Measurements from ENCODE around the gene ERICH6.

The ERICH6 gene

DNA sequence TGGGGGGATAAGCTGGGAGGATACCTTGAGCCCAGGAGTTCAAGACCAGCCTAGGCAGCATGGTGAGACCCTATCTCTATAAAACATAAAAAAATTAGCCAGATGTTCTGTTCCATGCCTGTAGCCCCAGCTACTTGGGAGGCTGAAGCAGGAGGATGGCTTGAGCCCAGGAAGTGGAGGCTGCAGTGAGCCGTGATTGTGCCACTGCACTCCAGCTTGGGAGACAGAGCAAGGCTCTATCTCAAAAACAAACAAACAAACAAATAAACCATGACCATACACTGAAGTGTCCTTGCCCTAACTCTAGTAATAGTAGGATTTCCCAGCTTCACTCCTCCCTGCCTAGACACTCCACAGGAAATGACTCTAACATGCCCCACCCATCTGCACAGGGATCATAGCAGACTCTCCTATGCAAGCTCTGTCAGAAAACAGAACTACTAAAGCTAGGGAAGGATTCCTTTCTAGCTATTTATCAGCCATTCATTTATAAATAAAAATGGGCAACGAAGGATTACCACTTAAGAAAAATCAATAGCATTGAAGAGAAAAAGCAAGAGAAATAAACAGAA is 4.6 kb downstream of the ERICH6 start:
- TF ChIP-seq, protein P1, sequence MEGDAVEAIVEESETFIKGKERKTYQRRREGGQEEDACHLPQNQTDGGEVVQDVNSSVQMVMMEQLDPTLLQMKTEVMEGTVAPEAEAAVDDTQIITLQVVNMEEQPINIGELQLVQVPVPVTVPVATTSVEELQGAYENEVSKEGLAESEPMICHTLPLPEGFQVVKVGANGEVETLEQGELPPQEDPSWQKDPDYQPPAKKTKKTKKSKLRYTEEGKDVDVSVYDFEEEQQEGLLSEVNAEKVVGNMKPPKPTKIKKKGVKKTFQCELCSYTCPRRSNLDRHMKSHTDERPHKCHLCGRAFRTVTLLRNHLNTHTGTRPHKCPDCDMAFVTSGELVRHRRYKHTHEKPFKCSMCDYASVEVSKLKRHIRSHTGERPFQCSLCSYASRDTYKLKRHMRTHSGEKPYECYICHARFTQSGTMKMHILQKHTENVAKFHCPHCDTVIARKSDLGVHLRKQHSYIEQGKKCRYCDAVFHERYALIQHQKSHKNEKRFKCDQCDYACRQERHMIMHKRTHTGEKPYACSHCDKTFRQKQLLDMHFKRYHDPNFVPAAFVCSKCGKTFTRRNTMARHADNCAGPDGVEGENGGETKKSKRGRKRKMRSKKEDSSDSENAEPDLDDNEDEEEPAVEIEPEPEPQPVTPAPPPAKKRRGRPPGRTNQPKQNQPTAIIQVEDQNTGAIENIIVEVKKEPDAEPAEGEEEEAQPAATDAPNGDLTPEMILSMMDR (conservative IDR thresholded peaks at IDR 0.05; ENCODE audit: low read depth, low read length), result no peak
- Histone ChIP-seq H3K4me1 (ENCODE audit: low read depth, poor library complexity, severe bottlenecking) (no peaks in the 10 kb centered on the region), H3K9ac (no peak overlapping the region), H4K20me1 (ENCODE audit: insufficient read depth) (no peaks in the 10 kb centered on the region), H3K79me2 (ENCODE audit: insufficient read depth, low read depth) (no peaks in the 10 kb centered on the region), H3K4me2 (no peak overlapping the region), H3K27me3 (ENCODE audit: insufficient read depth, low read depth) (no peaks in the 10 kb centered on the region), H3K36me3 (ENCODE audit: insufficient read depth) (no peaks in the 10 kb centered on the region), H3K27ac (no peak overlapping the region), H2AFZ (ENCODE audit: low read depth) (no peak overlapping the region), H3K4me3 (IDR thresholded peaks at IDR 0.05; ENCODE audit: insufficient read depth, low read depth, low read length) (no peak overlapping the region)

DNA sequence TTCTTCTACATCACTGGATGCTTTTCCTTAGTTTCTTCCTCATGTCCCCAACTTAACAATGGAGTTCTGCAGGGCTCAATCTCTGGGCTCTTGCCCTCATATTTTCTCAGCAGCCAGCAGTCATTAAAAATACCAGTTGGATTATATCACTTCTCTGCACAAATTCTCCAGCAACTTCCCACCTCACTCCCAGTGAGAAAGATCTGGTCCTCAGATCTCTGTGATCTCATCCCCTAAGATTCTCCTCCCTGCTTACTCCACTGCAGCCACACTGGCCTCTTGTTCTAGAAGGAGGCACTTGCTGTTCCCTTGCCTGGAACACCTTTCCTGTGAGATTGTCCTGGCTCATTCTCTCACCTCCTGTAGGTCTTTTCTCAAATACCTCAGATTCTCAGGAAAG is 6.1 kb downstream of the ERICH6 start:
- H3K4me1 ChIP-seq (ENCODE audit: low read depth, poor library complexity, severe bottlenecking), result no peaks in the 10 kb centered on the region
- H3K27ac ChIP-seq, result no peak overlapping the region
- H3K36me3 ChIP-seq (ENCODE audit: insufficient read depth), result no peaks in the 10 kb centered on the region
- H3K4me3 ChIP-seq (IDR thresholded peaks at IDR 0.05; ENCODE audit: insufficient read depth, low read depth, low read length), result no peak overlapping the region
- H3K4me2 ChIP-seq, result no peak overlapping the region
- no peaks in the 10 kb centered on the region for H3K79me2 ChIP-seq (ENCODE audit: insufficient read depth, low read depth)
- no peaks in the 10 kb centered on the region for H4K20me1 ChIP-seq (ENCODE audit: insufficient read depth)
- TF ChIP-seq, protein P1 (conservative IDR thresholded peaks at IDR 0.05; ENCODE audit: low read depth, low read length), result no peak
- no peak overlapping the region for H2AFZ ChIP-seq (ENCODE audit: low read depth)
- H3K27me3 ChIP-seq (ENCODE audit: insufficient read depth, low read depth), result no peaks in the 10 kb centered on the region
- H3K9ac ChIP-seq, result no peak overlapping the region

DNA sequence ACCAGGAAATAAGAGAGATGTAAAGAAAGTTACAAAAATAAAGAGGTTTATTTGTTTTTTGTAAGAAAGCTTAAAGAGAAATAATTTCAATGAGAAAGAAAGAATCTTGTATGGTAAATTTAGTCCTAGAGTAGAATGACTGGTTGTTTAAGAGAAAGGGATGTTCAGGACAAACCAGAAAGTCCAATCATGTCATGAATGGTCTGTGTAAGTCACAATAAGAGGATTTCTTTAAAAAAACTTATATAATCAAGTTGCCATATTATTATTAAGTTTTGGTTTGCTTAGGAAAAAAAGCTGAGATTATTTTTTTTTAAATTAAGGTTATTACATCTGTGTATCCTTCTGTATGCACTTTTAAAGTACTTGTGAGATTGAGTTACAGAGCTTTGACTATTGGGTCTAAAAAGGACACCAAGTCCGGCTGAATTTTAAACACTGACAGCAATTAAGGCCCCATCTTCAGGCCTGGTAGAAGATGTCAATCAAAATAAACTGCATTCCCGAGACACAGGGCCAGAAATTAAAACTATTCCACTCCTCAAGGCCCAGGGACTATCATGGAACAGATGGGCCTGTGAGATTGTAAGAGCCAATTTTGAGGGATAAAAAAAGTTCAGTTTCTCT is 12.2 kb downstream of the ERICH6 start:
- Histone ChIP-seq H3K4me3 (IDR thresholded peaks at IDR 0.05; ENCODE audit: insufficient read depth, low read depth, low read length) (no peak overlapping the region), H3K4me1 (ENCODE audit: low read depth, poor library complexity, severe bottlenecking) (no peaks in the 10 kb centered on the region), H3K27me3 (ENCODE audit: insufficient read depth, low read depth) (no peaks in the 10 kb centered on the region), H3K27ac (no peak overlapping the region), H3K79me2 (ENCODE audit: insufficient read depth, low read depth) (no peaks in the 10 kb centered on the region), H3K9ac (no peak overlapping the region), H3K36me3 (ENCODE audit: insufficient read depth) (no peaks in the 10 kb centered on the region), H3K4me2 (no peak overlapping the region), H4K20me1 (ENCODE audit: insufficient read depth) (no peaks in the 10 kb centered on the region), H2AFZ (ENCODE audit: low read depth) (no peak overlapping the region)
- TF ChIP-seq, protein P1 (conservative IDR thresholded peaks at IDR 0.05; ENCODE audit: low read depth, low read length), result no peak

DNA sequence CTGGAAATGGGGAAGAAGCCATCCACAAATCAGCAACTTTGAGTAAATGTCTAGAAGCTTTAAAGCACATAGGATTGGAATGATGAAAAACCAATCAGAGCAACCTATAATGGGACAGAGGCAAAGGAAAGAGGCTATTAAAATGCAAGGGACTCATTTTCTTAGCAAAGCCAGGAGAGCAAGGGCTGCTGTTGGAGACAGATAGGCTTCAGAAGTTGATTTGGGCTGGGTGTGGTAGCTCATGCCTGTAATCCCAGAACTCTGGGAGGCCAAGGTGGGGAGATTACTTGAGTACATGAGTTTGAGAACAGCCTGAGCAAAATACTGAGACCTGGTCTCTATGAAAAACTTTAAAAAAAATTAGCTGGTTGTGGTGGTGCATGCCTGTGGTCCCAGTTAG is 16.1 kb downstream of the ERICH6 start:
- Histone ChIP-seq H3K36me3 (ENCODE audit: insufficient read depth) (no peaks in the 10 kb centered on the region), H3K9ac (no peak overlapping the region), H3K4me3 (IDR thresholded peaks at IDR 0.05; ENCODE audit: insufficient read depth, low read depth, low read length) (no peak overlapping the region), H4K20me1 (ENCODE audit: insufficient read depth) (no peaks in the 10 kb centered on the region), H2AFZ (ENCODE audit: low read depth) (no peak overlapping the region), H3K79me2 (ENCODE audit: insufficient read depth, low read depth) (no peaks in the 10 kb centered on the region), H3K27ac (no peak overlapping the region), H3K4me2 (no peak overlapping the region), H3K27me3 (ENCODE audit: insufficient read depth, low read depth) (no peaks in the 10 kb centered on the region), H3K4me1 (ENCODE audit: low read depth, poor library complexity, severe bottlenecking) (no peaks in the 10 kb centered on the region)
- TF ChIP-seq, protein P1 (conservative IDR thresholded peaks at IDR 0.05; ENCODE audit: low read depth, low read length), result no peak

Data from KMS-11 (cell line).